Vagina (tissue), 2 donors: ENCODE results near the gene RET. TPM values are rescaled to one million over a fixed set of nuclear protein-coding genes. Genes with fewer than 3 reads are reported as not detected.

Source experiments
- DNase-seq, 2 donors: peaks; one replicate each; pipeline ENCODE4 v3.0.0-alpha.2; 2017; ENCODE audit errors: extremely low spot score in 2 of 2
- H3K27ac ChIP-seq: fragments of 200-600 bp; sonication (generic); one replicate; pipeline ENCODE4 v1.5.1; 2019
- H3K27me3 ChIP-seq: fragments of 200-600 bp; sonication (generic); one replicate; pipeline ENCODE4 v1.5.1; 2019
- H3K36me3 ChIP-seq, 2 donors: fragments of 200-600 bp; sonication (generic); one replicate each; pipeline ENCODE4 v1.5.1; 2017 to 2019
- H3K4me1 ChIP-seq: fragments of 200-600 bp; sonication (generic); one replicate; pipeline ENCODE4 v1.5.1; 2019
- H3K4me3 ChIP-seq, 2 donors: fragments of 200-600 bp; sonication (generic); 1 replicate in 1 of 2; 2 replicates in 1 of 2; pipeline ENCODE4 v1.5.1; 2016 to 2019
- H3K9me3 ChIP-seq: fragments of 200-600 bp; sonication (generic); one replicate; pipeline ENCODE4 v1.5.1; 2019
- POLR2A ChIP-seq, 2 donors: fragments of 450-650 bp; IDR thresholded peaks; one replicate each; pipeline ENCODE4 v1.6.1; 2017; ENCODE audit warnings: antibody characterized with exemption in 2 of 2, mild to moderate bottlenecking in 2 of 2, moderate library complexity in 2 of 2
- POLR2AphosphoS5 ChIP-seq, 2 donors: sonication (generic); formaldehyde crosslinking; IDR thresholded peaks; one replicate each; pipeline ENCODE4 v1.9.0; 2017; ENCODE audit warnings: antibody characterized with exemption in 2 of 2, mild to moderate bottlenecking in 2 of 2, low read depth in 1 of 2; ENCODE audit not compliant: insufficient read depth in 1 of 2
- intact Hi-C: fragments of 100-400 bp; cut with DNase I; formaldehyde crosslinking; loops from one replicate; pipeline ENCODE4 v1.15.1; 2023
- total RNA-seq: library from RNA; depleted of rRNA; stranded (reverse); fragments of >200 nt; gene quantifications from one replicate; pipeline ENCODE4 v1.2.3, GENCODE V29; 2016
- TF ChIP-seq, protein P1 (sequence below), 3 experiments: fragments of 450-650 bp in 2 of 3; fragments of 200-600 bp in 1 of 3; sonication (generic) in 1 of 3; IDR thresholded peaks; one replicate each; pipeline ENCODE4 v1.5.1; 2017 to 2019; ENCODE audit warnings: antibody characterized with exemption in 3 of 3, mild to moderate bottlenecking in 2 of 3, moderate library complexity in 2 of 3

Gene RET
- total RNA-seq, 1 donor from 2014 or later = 7.9 TPM

GRCh38 chr10:43114088-43114742 lies 37.3 kb downstream of the RET start:
- Histone ChIP-seq H3K4me3 (no peak overlapping the region), H3K9me3 (no peaks in the 10 kb centered on the region), H3K27ac (no peak overlapping the region), H3K4me1 (peaks cover 24% of the 10 kb centered on the region), H3K27me3 (no peaks in the 10 kb centered on the region), H3K36me3 (no peaks in the 10 kb centered on the region)
- no peak for TF ChIP-seq POLR2A (IDR thresholded peaks at IDR 0.05)
- TF ChIP-seq, protein P1, sequence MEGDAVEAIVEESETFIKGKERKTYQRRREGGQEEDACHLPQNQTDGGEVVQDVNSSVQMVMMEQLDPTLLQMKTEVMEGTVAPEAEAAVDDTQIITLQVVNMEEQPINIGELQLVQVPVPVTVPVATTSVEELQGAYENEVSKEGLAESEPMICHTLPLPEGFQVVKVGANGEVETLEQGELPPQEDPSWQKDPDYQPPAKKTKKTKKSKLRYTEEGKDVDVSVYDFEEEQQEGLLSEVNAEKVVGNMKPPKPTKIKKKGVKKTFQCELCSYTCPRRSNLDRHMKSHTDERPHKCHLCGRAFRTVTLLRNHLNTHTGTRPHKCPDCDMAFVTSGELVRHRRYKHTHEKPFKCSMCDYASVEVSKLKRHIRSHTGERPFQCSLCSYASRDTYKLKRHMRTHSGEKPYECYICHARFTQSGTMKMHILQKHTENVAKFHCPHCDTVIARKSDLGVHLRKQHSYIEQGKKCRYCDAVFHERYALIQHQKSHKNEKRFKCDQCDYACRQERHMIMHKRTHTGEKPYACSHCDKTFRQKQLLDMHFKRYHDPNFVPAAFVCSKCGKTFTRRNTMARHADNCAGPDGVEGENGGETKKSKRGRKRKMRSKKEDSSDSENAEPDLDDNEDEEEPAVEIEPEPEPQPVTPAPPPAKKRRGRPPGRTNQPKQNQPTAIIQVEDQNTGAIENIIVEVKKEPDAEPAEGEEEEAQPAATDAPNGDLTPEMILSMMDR (IDR thresholded peaks at IDR 0.05) = no peak
- TF ChIP-seq POLR2AphosphoS5 (IDR thresholded peaks at IDR 0.05; ENCODE audit: insufficient read depth in 1 of 2, low read depth in 1 of 2) = no peak
- no peak for DNase-seq
- intact Hi-C loops = no loop called here

DNA sequence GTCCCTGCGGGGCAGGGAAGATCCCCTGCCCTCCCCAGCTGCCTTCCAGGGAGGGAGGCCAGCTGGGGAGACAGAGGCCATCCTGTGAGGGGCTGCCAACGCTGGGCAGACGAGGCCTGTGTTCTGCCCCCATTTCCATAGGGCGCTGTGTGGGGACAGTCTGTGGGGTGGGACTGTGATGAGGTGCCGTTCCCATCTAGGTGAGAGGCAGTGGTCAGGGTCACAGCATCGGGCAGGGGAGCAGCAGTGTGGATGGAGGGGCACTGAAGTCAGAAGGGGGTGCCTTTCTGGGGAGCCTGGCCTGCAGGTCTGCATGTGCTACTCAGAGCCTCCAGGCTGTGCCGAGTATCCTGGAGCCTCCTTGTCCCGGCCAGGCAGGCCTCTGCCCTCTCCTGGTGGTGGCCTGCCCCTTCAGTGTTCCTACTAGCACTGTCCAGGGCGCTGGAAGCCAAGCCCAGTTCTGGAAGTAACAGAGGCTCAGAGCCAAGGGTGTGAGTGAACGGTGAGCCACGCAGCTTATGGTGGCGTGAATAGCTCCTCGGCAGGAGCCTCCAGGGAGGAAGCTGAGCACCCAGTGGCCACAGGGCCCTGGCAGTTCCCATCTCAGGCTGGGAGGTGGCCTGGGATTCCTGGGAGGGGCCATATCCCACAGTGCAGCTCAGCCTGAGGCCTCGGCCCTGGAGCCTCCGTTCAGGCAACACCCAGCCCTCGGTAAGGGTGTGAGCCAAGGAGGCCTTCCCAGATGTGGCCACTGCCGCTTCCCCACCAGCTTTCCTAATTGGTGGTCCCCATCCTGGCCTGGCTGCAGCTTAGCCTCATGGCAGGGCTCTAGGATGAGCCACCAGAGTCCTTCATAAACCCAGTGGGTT lies 38.1 kb downstream of the RET start:
- Histone ChIP-seq H3K4me1 (peaks cover 21% of the 10 kb centered on the region), H3K27ac (no peak overlapping the region), H3K36me3 (no peaks in the 10 kb centered on the region), H3K4me3 (no peak overlapping the region), H3K9me3 (no peaks in the 10 kb centered on the region), H3K27me3 (no peaks in the 10 kb centered on the region)
- TF ChIP-seq, protein P1 (IDR thresholded peaks at IDR 0.05) = no peak
- TF ChIP-seq POLR2A (IDR thresholded peaks at IDR 0.05) = no peak
- no peak for TF ChIP-seq POLR2AphosphoS5 (IDR thresholded peaks at IDR 0.05; ENCODE audit: insufficient read depth in 1 of 2, low read depth in 1 of 2)
- DNase-seq = no peak
- intact Hi-C loops = no loop called here

DNA sequence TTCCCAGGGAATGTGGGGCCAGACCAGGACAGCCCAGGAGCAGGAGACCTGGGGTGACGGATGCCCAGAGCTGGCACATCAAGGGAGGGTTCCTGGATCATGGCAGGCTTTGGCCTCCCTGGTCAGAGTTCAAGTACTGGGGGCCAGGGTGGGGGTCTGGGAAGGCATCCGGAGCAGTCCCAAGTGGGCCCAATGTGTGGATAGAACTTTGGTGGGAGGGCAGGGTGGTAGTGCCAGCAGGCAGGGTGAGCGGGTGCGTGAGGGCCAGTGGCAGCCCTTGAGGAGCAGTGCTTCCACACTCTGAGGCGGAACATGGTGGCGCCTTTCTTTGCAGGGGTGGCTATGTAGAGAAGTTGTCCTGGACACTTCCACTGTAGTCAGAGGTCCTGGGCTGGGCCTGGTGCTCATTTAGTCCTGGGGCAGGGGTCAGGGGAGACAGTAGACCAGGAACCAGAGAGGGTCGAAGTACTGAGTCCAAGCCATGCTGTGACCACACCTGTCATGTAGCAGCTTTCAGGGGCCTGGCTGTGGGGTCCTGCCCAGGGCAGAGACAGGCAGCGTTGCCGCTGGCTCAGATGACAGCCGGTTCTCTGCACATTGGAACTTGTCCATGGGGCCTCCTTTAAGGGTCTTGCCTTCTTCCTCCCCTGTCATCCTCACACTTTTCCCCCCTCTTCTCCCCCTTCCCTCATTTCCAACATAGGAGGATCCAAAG lies 39.2 kb downstream of the RET start:
- Histone ChIP-seq H3K36me3 (no peaks in the 10 kb centered on the region), H3K4me3 (no peak overlapping the region), H3K27ac (no peak overlapping the region), H3K4me1 (peaks cover 11% of the 10 kb centered on the region), H3K27me3 (no peaks in the 10 kb centered on the region), H3K9me3 (no peaks in the 10 kb centered on the region)
- TF ChIP-seq POLR2A (IDR thresholded peaks at IDR 0.05) = no peak
- no peak for TF ChIP-seq POLR2AphosphoS5 (IDR thresholded peaks at IDR 0.05; ENCODE audit: insufficient read depth in 1 of 2, low read depth in 1 of 2)
- TF ChIP-seq, protein P1 (IDR thresholded peaks at IDR 0.05) = no peak
- intact Hi-C loops = no loop called here
- no peak for DNase-seq

DNA sequence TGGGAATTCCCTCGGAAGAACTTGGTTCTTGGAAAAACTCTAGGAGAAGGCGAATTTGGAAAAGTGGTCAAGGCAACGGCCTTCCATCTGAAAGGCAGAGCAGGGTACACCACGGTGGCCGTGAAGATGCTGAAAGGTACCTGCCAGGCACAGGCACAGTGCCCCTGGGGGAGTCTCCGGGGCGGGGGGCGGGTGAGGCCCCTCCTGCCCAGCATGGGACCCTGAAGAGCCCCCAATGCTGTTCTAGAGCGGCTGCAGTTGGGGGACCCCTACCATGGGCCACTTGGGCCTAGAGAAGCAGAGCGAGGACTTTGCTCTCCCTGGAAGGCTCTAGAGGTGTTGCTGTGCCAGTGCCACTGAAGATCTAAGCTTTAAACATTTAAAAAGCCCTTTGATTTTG lies 39.7 kb downstream of the RET start:
- intact Hi-C loops = no loop called here
- Histone ChIP-seq H3K36me3 (no peaks in the 10 kb centered on the region), H3K4me3 (no peak overlapping the region), H3K27me3 (no peaks in the 10 kb centered on the region), H3K27ac (no peak overlapping the region), H3K4me1 (peaks cover 9% of the 10 kb centered on the region), H3K9me3 (no peaks in the 10 kb centered on the region)
- TF ChIP-seq, protein P1 (IDR thresholded peaks at IDR 0.05) = no peak
- no peak for TF ChIP-seq POLR2A (IDR thresholded peaks at IDR 0.05)
- TF ChIP-seq POLR2AphosphoS5 (IDR thresholded peaks at IDR 0.05; ENCODE audit: insufficient read depth in 1 of 2, low read depth in 1 of 2) = no peak
- no peak for DNase-seq
